NCI-H748 (cell line): ENCODE data around the gene NNAT.
"Not testable (repeated sequence)": the region's sequence is repeated elsewhere in the genome, so short reads cannot be mapped to it uniquely, and the experiment has no call there.

Experiments used
- DNase-seq: peaks from one replicate; lab custom pipeline; 2025; ENCODE audit not compliant: unreplicated experiment; lab: John Stamatoyannopoulos, UW

The NNAT gene

GRCh38 chr20:37521061-37521771, at the start of gene NNAT:
TSS of gene NNAT (plus strand) at chr20:37521250. CDS start at chr20:37521332, 82 bp downstream.
- DNase-seq: no peak

DNA sequence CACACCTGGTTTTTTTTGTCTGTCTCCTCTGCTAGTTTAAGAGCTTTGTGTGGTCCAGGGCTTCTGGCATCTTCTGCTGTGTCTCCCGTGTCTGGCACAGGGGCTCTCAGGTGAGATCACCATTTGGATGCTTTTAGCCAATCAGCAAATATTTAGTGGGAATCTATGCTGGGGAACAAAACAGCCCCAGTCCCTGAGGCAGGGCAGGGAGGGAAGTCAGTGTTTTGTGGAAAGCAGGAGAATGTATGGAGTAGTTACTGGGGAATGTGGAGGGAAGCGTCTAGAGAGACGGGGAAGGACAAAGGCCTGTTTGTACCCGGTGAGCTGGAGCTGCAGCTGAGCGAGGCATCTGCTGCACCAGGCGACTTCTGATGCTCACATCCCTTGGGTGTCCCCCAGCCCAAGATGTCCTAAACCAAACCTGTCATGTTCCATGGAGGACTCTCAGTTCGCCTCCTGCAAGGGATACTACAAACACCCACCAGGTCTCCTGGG, 49.3 kb upstream of the NNAT start:
- no peak for DNase-seq

GRCh38 chr20:37472435-37472834, 48.6 kb upstream of the NNAT start:
- DNase-seq: not testable (repeated sequence)

DNA sequence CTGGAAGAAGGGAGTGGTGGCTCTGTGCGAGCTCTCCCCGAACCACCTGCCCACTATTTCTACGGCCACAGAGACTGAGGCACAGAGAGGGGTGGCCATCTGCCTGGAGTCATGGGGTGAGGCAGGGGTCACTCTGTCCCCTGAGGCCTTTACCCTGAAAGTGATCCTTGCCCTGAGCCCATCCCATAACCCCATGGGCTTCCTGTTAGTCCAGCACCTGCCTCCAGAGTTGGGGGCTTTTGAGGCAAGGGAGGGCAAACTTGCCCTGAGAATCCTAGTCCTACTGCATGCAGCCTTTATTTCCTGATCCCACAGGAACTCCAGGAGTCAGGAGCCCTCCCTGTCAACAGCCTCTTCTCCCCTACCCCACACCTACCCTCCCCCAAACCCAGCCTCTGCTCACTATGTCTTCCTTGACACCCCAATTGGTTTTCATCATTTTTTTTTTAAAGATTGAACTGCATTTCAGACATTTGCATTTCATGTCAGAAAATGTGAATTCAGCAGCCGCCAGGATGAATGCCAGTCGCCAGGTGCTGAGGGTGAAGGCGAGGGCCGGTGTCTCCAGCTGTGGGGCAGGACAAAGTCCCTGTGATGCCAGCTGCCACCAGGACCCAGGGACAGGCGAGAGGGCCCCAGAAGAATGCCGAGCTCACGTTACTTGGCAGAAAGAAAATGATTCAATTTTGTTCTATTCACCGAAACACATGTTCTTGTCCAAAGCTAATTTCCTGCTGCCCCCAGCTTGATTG, 47.6 kb upstream of the NNAT start:
- no peak for DNase-seq

- no peak for DNase-seq
These were observed 46.7 kb upstream of the NNAT start for GRCh38 chr20:37474386-37474785.

- peak; percentile 48 for DNase-seq
These were observed 45.8 kb upstream of the NNAT start for GRCh38 chr20:37475252-37475651.

- no peak for DNase-seq
These were observed 44.0 kb upstream of the NNAT start for GRCh38 chr20:37477041-37477440.

DNA sequence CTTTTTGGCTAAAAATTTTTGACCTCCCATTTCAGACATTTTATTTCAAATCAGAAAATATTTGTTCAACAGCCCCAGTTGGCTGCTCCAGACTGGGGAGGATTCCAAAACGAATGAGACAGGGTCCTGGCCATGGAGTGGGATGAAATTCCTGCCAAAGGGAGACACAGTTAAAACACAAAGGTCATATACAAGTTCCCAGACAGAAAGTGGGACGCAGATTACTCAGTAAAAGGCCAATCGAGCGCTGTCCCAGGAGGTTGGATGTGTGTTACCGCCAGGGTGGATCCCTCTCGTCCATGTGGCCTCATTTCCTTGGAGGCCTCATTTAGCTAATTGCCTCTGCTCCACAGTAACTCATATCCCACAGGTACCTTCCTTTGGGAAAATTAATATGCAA, 41.8 kb upstream of the NNAT start:
- DNase-seq: no peak

GRCh38 chr20:37479925-37480691, 40.9 kb upstream of the NNAT start:
- no peak for DNase-seq

DNA sequence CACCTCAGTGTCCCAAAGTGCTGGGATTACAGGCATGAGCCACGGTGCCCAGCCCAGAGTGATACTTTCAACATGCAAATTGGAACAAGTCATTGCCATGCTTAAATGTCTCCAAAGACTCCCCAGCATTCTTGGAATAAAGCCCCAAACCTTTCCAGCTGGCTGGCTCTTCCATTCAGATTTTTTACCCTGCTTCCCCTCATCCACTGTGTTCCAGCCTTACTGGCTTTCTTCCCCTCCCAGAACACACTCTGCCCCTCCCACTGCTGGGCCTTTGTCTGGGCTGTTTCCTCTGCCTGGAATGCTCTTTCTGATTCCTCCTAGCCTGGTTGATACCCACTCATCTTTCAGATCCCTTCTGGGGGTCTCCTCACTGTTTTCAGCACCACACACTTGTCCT, 40.1 kb upstream of the NNAT start:
- DNase-seq: no peak

- DNase-seq: no peak
These were observed 39.4 kb upstream of the NNAT start for GRCh38 chr20:37481610-37482009.

GRCh38 chr20:37484331-37484730, 36.7 kb upstream of the NNAT start:
- DNase-seq: no peak

DNA sequence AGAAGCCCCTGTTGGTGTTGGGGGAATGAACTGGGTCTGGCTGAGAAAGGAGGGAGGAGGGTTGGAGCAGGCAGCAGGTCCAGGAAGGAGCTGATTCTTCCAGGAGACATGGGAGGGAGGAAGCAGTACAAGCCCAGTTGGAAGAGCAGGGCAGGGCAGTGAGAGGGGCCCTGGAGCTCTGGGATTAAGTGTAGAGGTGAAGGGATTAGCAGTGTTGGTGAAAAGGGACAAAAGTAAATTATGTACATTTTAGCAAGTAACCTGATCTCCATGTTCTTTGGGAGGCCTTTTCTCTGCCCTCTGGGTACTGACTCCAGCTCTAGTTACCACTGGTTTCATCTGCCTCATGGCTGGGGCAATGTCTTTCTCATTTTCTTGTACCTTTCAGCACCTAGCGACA, 34.8 kb upstream of the NNAT start:
- DNase-seq: not testable (repeated sequence)

DNA sequence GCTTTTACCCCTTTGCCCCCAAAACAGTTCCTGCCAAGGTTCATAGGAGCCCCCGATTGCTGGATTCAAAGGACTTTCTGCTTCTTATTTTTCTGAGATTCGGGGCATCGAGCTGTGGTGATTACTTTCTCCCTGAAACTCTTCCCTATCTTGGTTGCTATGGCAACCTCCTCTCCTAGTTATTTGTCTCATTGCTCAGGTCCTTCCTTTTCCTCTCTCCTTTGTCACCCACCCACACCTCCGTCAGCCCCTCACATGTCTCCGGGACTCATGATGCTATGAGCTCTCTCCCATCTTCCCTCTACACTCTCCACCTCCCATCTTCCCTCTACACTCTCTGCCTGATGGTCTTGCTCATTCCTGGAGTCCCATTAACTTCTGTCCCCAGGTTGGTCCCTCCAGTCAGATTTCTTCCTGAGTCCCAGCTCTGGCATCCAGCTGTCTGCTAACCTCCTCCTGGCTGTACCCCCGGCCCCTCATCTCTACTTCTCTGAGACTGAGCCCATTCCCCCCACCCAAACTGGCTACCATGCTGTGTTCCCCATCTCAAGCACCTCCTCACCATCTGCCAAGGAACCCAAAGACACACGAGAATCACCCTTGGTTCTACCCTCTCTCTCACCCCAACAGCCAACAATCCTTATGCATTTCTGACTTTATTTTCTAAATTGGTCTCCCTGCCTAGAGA, 30.2 kb upstream of the NNAT start:
- no peak for DNase-seq

DNA sequence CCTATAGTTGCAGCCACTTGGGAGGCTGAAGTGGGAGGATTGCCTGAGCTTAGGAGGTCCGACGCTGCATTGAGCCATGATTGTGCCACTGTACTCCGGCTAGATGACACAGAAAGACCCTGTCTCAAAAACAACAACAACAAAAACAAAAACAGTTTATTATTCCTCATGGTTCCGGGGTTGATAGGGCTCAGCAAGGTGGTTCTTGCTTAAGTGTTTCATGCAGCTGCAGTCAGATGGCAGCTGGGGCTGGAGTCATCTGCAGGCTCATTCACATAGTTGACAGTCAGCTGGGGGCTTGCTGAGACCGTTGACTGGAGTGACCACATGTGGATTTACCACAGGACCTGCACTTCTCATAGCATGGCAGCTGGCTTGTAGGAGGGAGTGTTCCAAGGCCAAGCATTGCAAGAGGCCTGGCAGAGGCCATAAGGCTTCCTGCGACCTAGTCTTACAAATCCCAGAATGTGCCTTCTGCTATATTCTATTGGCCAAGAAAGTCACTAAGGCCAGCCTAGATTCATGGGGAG, 28.9 kb upstream of the NNAT start:
- DNase-seq: no peak

DNA sequence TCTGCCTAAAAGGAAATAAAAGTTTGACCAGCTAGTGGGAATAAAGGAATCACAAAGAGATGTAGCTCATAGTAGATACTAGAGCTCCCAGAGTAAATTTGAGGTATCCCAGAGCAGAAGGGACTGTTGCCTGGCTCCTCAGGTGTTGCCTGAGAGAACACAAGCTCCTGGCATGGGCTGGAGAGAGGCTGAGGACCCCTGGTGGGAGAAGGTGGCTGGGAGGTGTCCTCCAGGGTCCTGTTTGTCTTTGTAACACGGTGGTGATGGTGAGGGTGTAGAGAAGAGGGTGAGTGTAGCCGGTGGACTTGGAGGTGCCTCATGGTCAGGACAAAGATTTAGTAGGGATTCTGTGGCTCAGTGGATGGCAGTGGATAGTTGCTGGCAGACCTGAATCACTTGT, 28.1 kb upstream of the NNAT start:
- DNase-seq: no peak

- DNase-seq: no peak
These were observed 26.7 kb upstream of the NNAT start for GRCh38 chr20:37494301-37494700.

GRCh38 chr20:37494796-37495195, 26.3 kb upstream of the NNAT start:
- peak; percentile 49 for DNase-seq

- DNase-seq: no peak
These were observed 22.9 kb upstream of the NNAT start for GRCh38 chr20:37498066-37498665.

DNA sequence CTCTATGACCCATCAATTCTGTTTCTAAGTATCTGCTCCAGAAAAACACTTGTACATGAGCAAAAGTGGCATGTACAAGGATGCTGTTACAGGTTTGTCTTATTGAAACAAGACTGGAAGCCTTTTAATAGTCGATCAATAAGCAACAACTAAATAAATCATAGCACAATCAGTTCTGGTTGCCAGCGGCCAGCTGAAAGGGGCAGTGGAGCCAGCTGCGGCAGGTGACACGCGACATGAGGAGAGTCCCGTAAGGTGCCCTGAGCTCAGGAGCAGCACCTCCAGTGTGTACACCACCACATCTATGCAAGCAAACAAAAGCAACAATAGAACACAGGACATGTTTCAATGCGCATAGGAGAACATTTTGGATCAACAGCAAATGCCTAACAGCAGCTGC, 20.7 kb upstream of the NNAT start:
- peak; percentile 94 for DNase-seq
